ENCODE measurements around the gene HNF4A.
"Not testable (repeated sequence)": the region's sequence is repeated elsewhere in the genome, so short reads cannot be mapped to it uniquely, and the experiment has no call there.

The HNF4A gene

GRCh38 chr20:44345941-44346340 is 9.6 kb upstream of the HNF4A start:
- DNase-seq, result not testable (repeated sequence)

DNA sequence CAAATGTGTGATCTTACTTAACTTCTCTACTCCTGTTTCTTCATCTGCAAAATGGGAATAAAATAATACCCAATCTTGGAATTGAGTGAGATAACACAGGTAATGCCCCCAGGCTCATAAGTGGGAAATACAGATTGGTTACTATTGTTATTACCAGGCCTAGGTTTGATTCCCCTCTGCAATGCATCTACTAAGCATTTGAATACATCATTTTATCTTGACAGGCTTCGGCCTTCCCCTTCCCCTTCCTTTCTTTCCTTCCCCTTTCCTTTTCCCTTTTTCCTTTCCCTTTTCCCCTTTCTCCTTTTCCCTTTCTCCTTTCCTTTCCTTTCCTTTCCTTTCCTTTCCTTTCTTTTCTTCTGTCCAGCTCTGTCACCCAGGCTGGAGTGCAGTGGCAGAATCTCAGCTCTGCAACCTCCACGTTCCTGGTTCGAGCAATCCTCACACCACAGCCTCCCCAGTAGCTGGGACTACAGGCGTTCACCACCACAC is 7.3 kb upstream of the HNF4A start:
- no peak for DNase-seq

DNA sequence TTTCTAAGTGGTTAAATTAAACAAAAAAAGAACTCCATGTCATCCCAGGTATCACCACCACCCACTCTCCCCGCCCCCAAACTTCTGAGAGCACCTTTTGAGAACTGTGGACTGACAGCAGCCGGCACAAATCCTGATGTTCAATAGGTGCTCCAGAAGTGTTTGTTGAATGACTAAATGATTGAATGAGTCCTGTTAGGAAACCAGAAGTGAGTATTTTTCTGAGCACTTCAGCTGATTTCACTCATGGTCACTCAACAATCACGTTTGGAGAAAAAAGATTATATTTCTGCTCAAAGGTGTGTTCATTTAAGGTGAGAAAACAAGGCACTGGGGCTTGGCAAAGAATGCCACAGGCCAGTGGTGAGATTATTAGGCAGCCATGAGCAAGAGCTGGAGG is 6.2 kb upstream of the HNF4A start:
- DNase-seq, result no peak

- no peak for DNase-seq
These were observed 4.9 kb upstream of the HNF4A start for GRCh38 chr20:44350567-44350966.

DNA sequence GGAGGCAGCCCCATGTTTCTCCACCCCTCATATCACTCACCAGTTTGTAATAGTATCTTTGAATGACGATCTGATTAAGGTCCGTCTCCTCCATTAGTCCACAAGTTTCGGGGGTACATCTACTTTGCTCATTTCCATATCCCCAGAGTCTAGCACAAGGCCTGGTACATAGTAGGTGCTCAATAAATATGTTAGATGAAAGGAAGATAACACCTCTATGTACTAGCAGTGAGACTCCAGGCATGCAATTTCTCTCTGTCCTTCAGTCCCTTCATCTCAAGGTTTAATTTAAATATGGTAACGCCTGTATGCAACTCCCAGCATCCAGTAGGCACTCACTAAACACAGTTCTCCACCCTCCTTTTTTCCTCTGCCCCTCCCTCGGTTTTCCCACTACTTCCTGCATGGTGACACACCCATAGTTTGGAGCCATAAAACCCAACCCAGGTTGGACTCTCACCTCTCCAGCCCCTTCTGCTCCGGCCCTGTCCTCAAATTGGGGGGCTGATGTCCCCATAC is 461 bp upstream of the HNF4A start:
- DNase-seq, result no peak

DNA sequence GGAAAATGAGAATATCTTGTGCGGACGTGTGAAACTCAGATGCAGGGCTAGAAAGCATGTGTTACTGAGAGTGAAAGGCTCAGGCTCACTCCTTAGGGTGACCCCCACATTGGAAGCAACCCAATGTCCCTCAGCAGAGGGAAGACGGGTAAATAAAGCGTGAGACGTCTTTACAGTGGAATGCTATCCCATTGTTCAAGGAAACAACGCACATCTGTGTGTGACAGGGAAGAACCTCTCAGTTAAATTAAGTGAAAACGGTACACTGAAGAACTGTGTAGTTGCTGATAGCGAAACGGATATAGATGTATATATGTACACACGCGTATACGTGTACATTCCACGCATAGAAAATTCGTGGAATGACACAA is 839 bp downstream of the HNF4A start:
- DNase-seq, result no peak

GRCh38 chr20:44357020-44357419 is 1.5 kb downstream of the HNF4A start:
- no peak for DNase-seq

DNA sequence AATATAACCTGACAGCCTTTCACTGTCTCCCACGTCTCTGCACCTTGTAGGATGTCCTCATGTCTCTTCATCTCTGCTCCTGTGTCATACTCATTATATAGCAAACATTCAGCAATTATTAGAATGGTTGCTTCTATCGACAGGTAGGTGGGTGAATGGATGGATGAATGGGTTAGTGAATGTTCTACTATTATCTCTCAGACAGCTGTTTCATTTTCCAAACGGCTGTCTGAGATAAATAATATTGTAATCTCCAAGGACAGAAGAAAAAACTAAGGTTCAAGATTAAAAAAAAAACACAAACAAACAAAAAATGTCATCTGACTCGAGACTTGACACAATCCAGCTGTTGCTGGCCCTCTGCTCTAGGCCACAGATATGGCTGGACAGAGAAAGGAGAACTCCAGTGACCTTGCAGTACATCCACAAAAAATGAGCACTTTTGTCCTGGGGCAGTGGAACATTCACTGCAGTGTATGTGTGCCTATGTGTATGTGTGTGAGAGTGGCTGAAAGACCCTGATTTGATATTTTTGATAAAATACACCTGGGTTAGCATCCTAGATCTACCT is 2.1 kb downstream of the HNF4A start:
- no peak for DNase-seq

DNA sequence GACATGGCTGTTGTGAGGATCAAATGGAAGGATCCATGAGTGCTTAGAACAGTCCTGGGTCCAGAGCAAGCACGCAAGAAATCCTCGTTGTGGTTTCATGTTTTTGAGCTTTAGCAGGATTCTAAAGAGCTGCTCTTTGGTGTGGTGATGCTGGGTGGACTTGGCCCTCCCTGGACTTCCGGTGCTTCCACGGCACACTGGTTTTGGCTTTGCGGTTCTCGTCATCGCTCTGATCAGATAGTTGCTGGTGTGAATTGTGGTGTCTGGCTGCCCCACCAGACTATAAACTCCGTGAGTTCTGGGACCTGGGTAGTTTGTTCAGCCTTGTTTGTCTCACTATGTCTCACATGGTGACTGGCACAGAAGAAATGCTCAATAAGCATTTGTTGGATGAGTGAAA is 3.3 kb downstream of the HNF4A start:
- no peak for DNase-seq

- DNase-seq, result no peak
These were observed 4.7 kb downstream of the HNF4A start for GRCh38 chr20:44360221-44360620.

DNA sequence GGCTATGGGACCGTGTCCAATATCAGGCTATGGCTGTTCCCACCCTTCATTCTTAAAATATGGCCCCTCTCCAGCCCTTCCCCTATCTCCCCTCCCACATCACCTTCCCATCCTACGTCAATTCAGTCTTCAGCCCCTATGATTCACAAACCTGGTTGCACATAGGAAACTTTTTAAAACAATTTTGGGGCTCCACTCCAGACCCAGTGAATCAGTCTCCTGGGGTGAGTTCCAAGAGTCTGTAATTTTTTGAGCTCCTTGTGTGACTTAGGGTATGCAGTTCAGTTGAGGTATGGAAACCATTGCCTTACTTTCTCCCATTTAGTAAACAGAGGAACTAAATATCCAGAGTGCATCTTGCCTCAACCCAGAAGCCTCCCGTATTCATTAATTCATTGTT is 5.5 kb downstream of the HNF4A start:
- DNase-seq, result no peak

DNA sequence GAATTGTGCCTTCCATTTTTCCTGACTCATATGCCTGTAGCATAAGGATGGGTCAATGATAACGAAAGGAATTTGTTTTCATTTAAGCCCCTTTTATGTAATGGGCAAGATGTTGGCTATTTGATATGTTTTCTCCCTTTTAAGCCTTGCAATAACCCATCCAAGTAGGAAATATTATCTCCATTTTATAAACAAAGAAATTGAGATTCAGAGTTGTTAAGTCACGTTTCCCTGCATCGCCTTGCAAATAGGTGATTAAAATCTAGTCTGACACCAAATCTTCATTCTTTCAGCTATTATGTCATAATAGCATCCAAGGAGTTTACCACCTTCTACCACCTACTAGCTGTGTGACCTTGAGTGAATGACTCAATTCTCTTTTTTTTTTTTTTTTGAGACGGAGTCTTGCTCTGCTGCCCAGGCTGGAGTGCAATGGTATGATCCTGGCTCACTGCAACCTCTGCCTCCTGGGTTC is 7.0 kb downstream of the HNF4A start:
- no peak for DNase-seq

DNA sequence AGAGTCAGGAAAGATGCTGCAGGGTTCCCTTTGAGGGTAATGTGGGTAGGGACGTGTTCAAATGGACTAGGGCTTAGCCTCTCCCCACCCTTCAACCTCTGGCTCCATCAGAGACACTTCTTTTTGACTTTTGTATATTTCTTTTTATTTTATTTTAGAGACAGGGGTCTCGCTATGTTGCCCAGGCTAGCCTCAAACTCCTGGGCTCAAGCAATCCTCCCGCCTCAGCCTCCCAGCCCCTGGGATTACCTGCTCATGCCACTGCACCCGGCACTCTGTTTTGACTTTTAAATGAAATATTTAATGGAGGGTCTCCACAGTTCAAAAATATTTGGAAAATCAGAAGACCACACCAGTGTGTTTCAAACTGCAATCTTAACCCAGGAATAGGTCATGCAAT is 8.6 kb downstream of the HNF4A start:
- no peak for DNase-seq

- DNase-seq, result no peak
These were observed 9.3 kb downstream of the HNF4A start for GRCh38 chr20:44364780-44365179.

GRCh38 chr20:44367746-44368145 is 12.2 kb downstream of the HNF4A start:
- DNase-seq, result no peak

GRCh38 chr20:44370639-44371218 is 15.2 kb downstream of the HNF4A start:
- no peak for DNase-seq

- DNase-seq, result no peak
These were observed 27.1 kb downstream of the HNF4A start for GRCh38 chr20:44382641-44383040.

GRCh38 chr20:44384423-44385027 is 29.0 kb downstream of the HNF4A start:
- DNase-seq, result peak; percentile 79

DNA sequence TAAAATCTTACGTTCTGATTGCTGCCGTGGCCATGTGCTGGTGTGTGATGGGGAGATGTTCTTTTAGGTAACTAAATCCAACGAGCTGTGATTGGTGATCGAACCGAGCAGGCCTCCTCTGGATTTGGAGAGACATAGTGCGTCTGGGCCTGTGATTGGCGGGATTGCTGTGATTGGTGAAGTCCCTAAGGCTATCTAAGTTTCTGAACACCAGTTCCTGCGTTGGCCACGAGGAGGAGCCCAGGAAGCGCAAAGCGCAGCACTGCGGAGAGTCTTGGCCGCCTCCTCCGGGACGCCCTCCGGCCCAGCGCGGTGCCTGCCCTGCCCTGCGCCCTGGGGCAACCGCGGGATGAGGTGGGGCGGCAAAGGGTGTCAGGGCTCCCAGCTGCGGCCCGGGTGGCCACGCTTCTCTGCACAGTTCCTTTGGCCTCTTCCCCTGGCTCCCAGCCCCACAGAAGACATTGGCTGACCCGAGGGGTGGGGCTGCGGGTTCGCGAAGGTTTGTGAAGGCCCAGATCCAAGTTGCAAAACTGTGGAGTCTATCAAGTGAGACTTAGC is 33.0 kb downstream of the HNF4A start:
- DNase-seq, result peak; percentile 61

DNA sequence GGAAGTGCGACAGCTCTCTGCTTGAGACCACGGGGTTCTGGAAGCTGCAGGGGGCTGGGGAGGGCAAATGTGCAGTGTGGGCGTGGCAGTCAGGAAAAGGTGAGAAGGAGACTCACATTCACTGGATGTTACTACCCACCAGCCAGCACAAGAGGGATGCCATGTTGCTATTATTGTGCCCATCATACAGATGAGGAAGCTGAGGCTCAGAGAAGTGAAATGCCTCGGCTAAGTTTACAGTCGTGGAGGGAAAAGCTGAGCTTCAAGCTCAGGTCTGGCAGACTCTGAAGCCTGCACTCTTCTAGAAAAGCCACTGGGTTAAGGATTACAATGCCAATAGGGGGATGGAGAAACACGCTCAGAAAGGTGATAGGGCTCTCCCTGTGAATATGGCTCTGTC is 34.4 kb downstream of the HNF4A start:
- no peak for DNase-seq

GRCh38 chr20:44390280-44390679 is 34.8 kb downstream of the HNF4A start:
- no peak for DNase-seq

- no peak for DNase-seq
These were observed 36.7 kb downstream of the HNF4A start for GRCh38 chr20:44392088-44392775.

All from CD4-positive, alpha-beta T cell treated with Interleukin-12 subunit alpha and Interleukin-12 subunit beta, for 1 hour (primary cell).